HCT116 (cell line): ENCODE measurements around the gene MBOAT1. TPM values are rescaled to one million over a fixed set of nuclear protein-coding genes. Genes with fewer than 3 reads are reported as not detected.

Experiments used
- ATAC-seq: fragments of 200-7000 bp; cut with Tn5 transposase; 2 replicates; pipeline ENCODE4 v1.9.1; 2020; ENCODE audit warnings: mild to moderate bottlenecking, moderate library complexity
- BruUV-seq: library from RNA; stranded (reverse); fragments of 400-500 nt; replicated peaks from 2 replicates; lab custom pipeline; 2021; lab: Mats Ljungman, UMichigan
- CTCF ChIA-PET: fragments of 300-600 bp; sonication (Branson Sonifier 250); formaldehyde crosslinking; loops from one replicate; lab custom pipeline; 2021; ENCODE audit warnings: antibody characterized with exemption; lab: Charles Lee
- POLR2A ChIA-PET: fragments of 300-600, 350-600 bp; sonication (Branson Sonifier 250); formaldehyde crosslinking; loops from one replicate; lab custom pipeline; 2021; ENCODE audit warnings: antibody characterized with exemption; lab: Charles Lee
- RAD21 ChIA-PET, 2 experiments: fragments of 300-600 bp; sonication (Branson Sonifier 250); formaldehyde crosslinking; loops; one replicate each; lab custom pipeline; 2023; ENCODE audit warnings: low total read pairs in 2 of 2; ENCODE audit not compliant: uncharacterized antibody in 2 of 2, unreplicated experiment in 2 of 2, low non-redundant PET in 1 of 2; lab: Charles Lee
- DNase-seq: peaks from one replicate; pipeline ENCODE4 v3.0.0-alpha.2; 2010; ENCODE audit warnings: low read depth, low spot score
- H2AFZ ChIP-seq: fragments of 200-600 bp; shearing (Covaris generic), sonication (generic); 2 replicates; pipeline ENCODE4 v1.6.1; 2017; ENCODE audit warnings: low read depth, mixed run types, mixed read lengths, antibody characterized with exemption, low read length; ENCODE audit not compliant: poor library complexity, severe bottlenecking
- H3K27ac ChIP-seq: 2 replicates; pipeline ENCODE4 v1.5.1; 2012; ENCODE audit warnings: low read depth, low read length
- H3K27me3 ChIP-seq: fragments of 200-600 bp; sonication (generic); 2 replicates; pipeline ENCODE4 v1.6.1; 2016; ENCODE audit warnings: mixed run types, low read length, mixed read lengths; ENCODE audit not compliant: insufficient read depth
- H3K36me3 ChIP-seq, 2 experiments: fragments of 200-500 bp in 1 of 2; fragments of 200-600 bp in 1 of 2; sonication (Bioruptor generic) in 1 of 2; sonication (generic) in 1 of 2; 2 replicates each; pipeline versions ENCODE4 v1.5.1 to v1.6.1; 2014 to 2016; ENCODE audit warnings: low read length in 2 of 2, inconsistent platforms in 1 of 2, mixed read lengths in 1 of 2, mixed run types in 1 of 2; ENCODE audit not compliant: insufficient read depth in 2 of 2, control insufficient read depth in 1 of 2
- H3K4me1 ChIP-seq, 2 experiments: fragments of 200-600 bp in 1 of 2; sonication (generic) in 1 of 2; 2 replicates each; pipeline versions ENCODE4 v1.5.1 to v1.6.1; 2012 to 2017; ENCODE audit warnings: low read length in 2 of 2, inconsistent platforms in 1 of 2, mild to moderate bottlenecking in 1 of 2, mixed read lengths in 1 of 2, mixed run types in 1 of 2, moderate library complexity in 1 of 2; ENCODE audit not compliant: insufficient read depth in 2 of 2, control insufficient read depth in 1 of 2
- H3K4me2 ChIP-seq: fragments of 200-600 bp; sonication (generic); 2 replicates; pipeline ENCODE4 v1.6.1; 2017; ENCODE audit warnings: mixed run types, low read length, mixed read lengths
- H3K4me3 ChIP-seq, 2 experiments: fragments of 200-600 bp in 1 of 2; sonication (generic) in 1 of 2; replicated peaks in 1 of 2; 2 replicates each; pipeline ENCODE4 v1.5.1; 2011 to 2016; ENCODE audit warnings: low read length in 2 of 2, control low read depth in 1 of 2, low read depth in 1 of 2, mild to moderate bottlenecking in 1 of 2, mixed read lengths in 1 of 2, mixed run types in 1 of 2
- H3K79me2 ChIP-seq: fragments of 200-600 bp; sonication (generic); 2 replicates; pipeline ENCODE4 v1.6.1; 2017; ENCODE audit warnings: mild to moderate bottlenecking, mixed run types, low read length, moderate library complexity, mixed read lengths; ENCODE audit not compliant: insufficient read depth
- H3K9ac ChIP-seq: fragments of 200-600 bp; sonication (generic); 2 replicates; pipeline ENCODE4 v1.6.1; 2016; ENCODE audit warnings: low read length, mixed read lengths
- H3K9me2 ChIP-seq: fragments of 200-600 bp; sonication (generic), shearing (Covaris generic); 2 replicates; pipeline ENCODE4 v1.6.1; 2017; ENCODE audit warnings: mixed run types, mild to moderate bottlenecking, moderate library complexity; ENCODE audit not compliant: insufficient read depth
- H3K9me3 ChIP-seq, 2 experiments: fragments of 200-500 bp in 1 of 2; fragments of 200-600 bp in 1 of 2; sonication (Bioruptor generic) in 1 of 2; sonication (generic) in 1 of 2; 2 replicates each; pipeline ENCODE4 v1.6.1; 2014 to 2017; ENCODE audit warnings: low read length in 2 of 2, mixed read lengths in 2 of 2, inconsistent platforms in 1 of 2, low read depth in 1 of 2, mild to moderate bottlenecking in 1 of 2, mixed run types in 1 of 2, moderate library complexity in 1 of 2; ENCODE audit not compliant: control insufficient read depth in 1 of 2, insufficient read depth in 1 of 2
- H4K20me1 ChIP-seq: fragments of 200-600 bp; sonication (generic), shearing (Covaris generic); 2 replicates; pipeline ENCODE4 v1.6.1; 2017; ENCODE audit warnings: mixed run types, mild to moderate bottlenecking, moderate library complexity; ENCODE audit not compliant: insufficient read depth
- CBX3 ChIP-seq: IDR thresholded peaks from 2 replicates; pipeline ENCODE4 v1.6.1; 2012; ENCODE audit warnings: low read depth
- CEBPB ChIP-seq: IDR thresholded peaks from 2 replicates; pipeline ENCODE4 v1.6.1; 2012; ENCODE audit warnings: low read depth
- CTCF ChIP-seq, 3 experiments: fragments of 200-600 bp in 1 of 3; sonication (generic) in 1 of 3; IDR thresholded peaks in 2 of 3; conservative IDR thresholded peaks in 1 of 3; 2 replicates each; pipeline ENCODE4 v1.5.1; 2012 to 2017; ENCODE audit warnings: low read depth in 2 of 3, low read length in 2 of 3, antibody characterized with exemption in 1 of 3, borderline replicate concordance in 1 of 3, control low read depth in 1 of 3, mild to moderate bottlenecking in 1 of 3, mixed read lengths in 1 of 3, mixed run types in 1 of 3, moderate library complexity in 1 of 3; ENCODE audit not compliant: insufficient read depth in 1 of 3
- EGR1 ChIP-seq: IDR thresholded peaks from 2 replicates; pipeline ENCODE4 v1.6.1; 2012; ENCODE audit warnings: low read depth
- ELF1 ChIP-seq: IDR thresholded peaks from 2 replicates; pipeline ENCODE4 v1.6.1; 2012; ENCODE audit warnings: low read depth, borderline replicate concordance
- JUND ChIP-seq: IDR thresholded peaks from 2 replicates; pipeline ENCODE4 v1.6.1; 2012
- POLR2AphosphoS5 ChIP-seq: IDR thresholded peaks from 2 replicates; pipeline ENCODE4 v1.6.1; 2011; ENCODE audit warnings: mild to moderate bottlenecking, low read depth, low read length, moderate library complexity
- RAD21 ChIP-seq: IDR thresholded peaks from 2 replicates; pipeline ENCODE4 v1.6.1; 2012; ENCODE audit warnings: low read depth, mild to moderate bottlenecking
- REST ChIP-seq: IDR thresholded peaks from 2 replicates; pipeline ENCODE4 v1.6.1; 2012; ENCODE audit warnings: low read depth
- SIN3A ChIP-seq: IDR thresholded peaks from 2 replicates; pipeline ENCODE4 v1.6.1; 2012; ENCODE audit warnings: low read depth
- SRF ChIP-seq: IDR thresholded peaks from 2 replicates; pipeline ENCODE4 v1.6.1; 2012; ENCODE audit warnings: low read depth
- TCF7L2 ChIP-seq: IDR thresholded peaks from 2 replicates; pipeline ENCODE4 v1.7.0; 2011; ENCODE audit warnings: borderline replicate concordance, inconsistent platforms; ENCODE audit not compliant: insufficient read depth, insufficient read length; ENCODE audit errors: extremely low read depth
- YY1 ChIP-seq: IDR thresholded peaks from 2 replicates; pipeline ENCODE4 v1.6.1; 2011; ENCODE audit warnings: low read length, low read depth, moderate library complexity, mild to moderate bottlenecking; ENCODE audit not compliant: insufficient replicate concordance; ENCODE audit errors: extremely low read depth
- ZFX ChIP-seq: fragments of 450-650 bp; IDR thresholded peaks from 2 replicates; pipeline ENCODE4 v1.6.1; 2017
- ZNF274 ChIP-seq: fragments of 200-500 bp; sonication (Bioruptor generic); IDR thresholded peaks from 2 replicates; pipeline ENCODE4 v1.6.1; 2014; ENCODE audit warnings: mild to moderate bottlenecking, low read depth, low read length, inconsistent platforms
- intact Hi-C: fragments of 100-400 bp; cut with micrococcal nuclease; formaldehyde crosslinking; loops from 2 replicates; pipeline ENCODE4 v1.10.0; 2022
- total RNA-seq: library from RNA; stranded (reverse); gene quantifications from one replicate; pipeline ENCODE4 v1.2.1, GENCODE V29; 2021; ENCODE audit not compliant: unreplicated experiment

Gene MBOAT1
- total RNA-seq, 1 experiment from 2014 or later = 11.7 TPM

GRCh38 chr6:20173833-20174792 is 38.2 kb downstream of the MBOAT1 start:
- H4K20me1 ChIP-seq = no peaks in the 10 kb centered on the region
- no peak overlapping the region for H3K9ac ChIP-seq
- no peaks in the 10 kb centered on the region for H3K9me3 ChIP-seq
- CTCF ChIA-PET = no interaction called here
- no peaks in the 10 kb centered on the region for H3K79me2 ChIP-seq
- H3K36me3 ChIP-seq = no peaks in the 10 kb centered on the region
- POLR2A ChIA-PET = no interaction called here
- RAD21 ChIA-PET = no interaction called here
- no peak for ATAC-seq
- H3K4me1 ChIP-seq = no peaks in the 10 kb centered on the region
- TF ChIP-seq RAD21 (no peak), SIN3A (no peak), ELF1 (no peak), POLR2AphosphoS5 (no peak), YY1 (no peak), EGR1 (no peak), REST (no peak), TCF7L2 (no peak), CTCF (IDR thresholded peaks at IDR 0.05 in 2 of 3, conservative IDR thresholded peaks at IDR 0.05 in 1 of 3; ENCODE audit: borderline replicate concordance in 1 of 3, insufficient read depth in 1 of 3, low read depth in 2 of 3, low read length in 2 of 3) (no peak), ZFX (no peak), JUND (no peak), ZNF274 (no peak), CEBPB (no peak), CBX3 (no peak), SRF (no peak)
- intact Hi-C loops = no loop called here
- no peak for DNase-seq
- H3K27ac ChIP-seq = no peak overlapping the region
- H3K4me3 ChIP-seq = no peak overlapping the region
- H3K27me3 ChIP-seq = no peaks in the 10 kb centered on the region
- H3K4me2 ChIP-seq = no peak overlapping the region
- BruUV-seq = no TSS peak
- no peak overlapping the region for H2AFZ ChIP-seq
- H3K9me2 ChIP-seq = no peaks in the 10 kb centered on the region
